SK-N-SH (cell line): ENCODE data around the gene COL23A1. TPM values are rescaled to one million over a fixed set of nuclear protein-coding genes. Genes with fewer than 3 reads are reported as not detected.

Experiments
- CTCF ChIA-PET: fragments of 300-600, 350-600 bp; formaldehyde crosslinking; extraction: SDS; loops from one replicate; lab custom pipeline; 2021; lab: Yijun Ruan, JAX
- POLR2A ChIA-PET: fragments of 350-600 bp; sonication (Branson Sonifier 250); formaldehyde crosslinking; extraction: SDS; loops from one replicate; lab custom pipeline; 2020; ENCODE audit warnings: antibody characterized with exemption, inconsistent platforms; lab: Yijun Ruan, JAX
- DNase-seq: peaks from one replicate; pipeline ENCODE4 v3.0.0; 2012
- H2AFZ ChIP-seq: fragments of 200-600 bp; sonication (generic); 2 replicates; pipeline ENCODE4 v1.8.1; 2016; ENCODE audit warnings: antibody characterized with exemption, mild to moderate bottlenecking, low read depth
- H3F3A ChIP-seq: fragments of 200-600 bp; sonication (generic); replicated peaks from 2 replicates; pipeline ENCODE3; 2016; ENCODE audit warnings: antibody characterized with exemption, mild to moderate bottlenecking; ENCODE audit not compliant: insufficient read depth
- H3K27ac ChIP-seq, 2 experiments: fragments of 200-500 bp in 1 of 2; fragments of 200-600 bp in 1 of 2; sonication (Bioruptor generic) in 1 of 2; sonication (generic), shearing (Covaris generic) in 1 of 2; 2 replicates each; pipeline versions ENCODE4 v1.5.1 to v1.6.1; 2014 to 2016; ENCODE audit warnings: low read depth in 2 of 2, inconsistent platforms in 1 of 2, low read length in 1 of 2, mild to moderate bottlenecking in 1 of 2, mixed read lengths in 1 of 2
- H3K27me3 ChIP-seq: fragments of 200-600 bp; sonication (generic), shearing (Covaris generic); 2 replicates; pipeline ENCODE4 v1.6.1; 2016; ENCODE audit warnings: mixed run types; ENCODE audit not compliant: insufficient read depth
- H3K36me3 ChIP-seq, 2 experiments: fragments of 200-500 bp in 1 of 2; fragments of 200-600 bp in 1 of 2; sonication (Bioruptor generic) in 1 of 2; sonication (generic) in 1 of 2; replicated peaks in 1 of 2; 2 replicates each; pipeline versions ENCODE3 to v1.5.1; 2014 to 2016; ENCODE audit warnings: low read length in 1 of 2, mild to moderate bottlenecking in 1 of 2; ENCODE audit not compliant: insufficient read depth in 2 of 2, control insufficient read depth in 1 of 2
- H3K4me1 ChIP-seq, 2 experiments: fragments of 200-500 bp in 1 of 2; fragments of 200-600 bp in 1 of 2; sonication (Bioruptor generic) in 1 of 2; sonication (generic), shearing (Covaris generic) in 1 of 2; 2 replicates each; pipeline versions ENCODE4 v1.5.1 to v1.6.1; 2014 to 2016; ENCODE audit warnings: low read depth in 1 of 2, low read length in 1 of 2, mixed run types in 1 of 2; ENCODE audit not compliant: insufficient read depth in 2 of 2, control insufficient read depth in 1 of 2
- H3K4me2 ChIP-seq: fragments of 200-600 bp; sonication (generic), shearing (Covaris generic); 2 replicates; pipeline ENCODE4 v1.6.1; 2017; ENCODE audit warnings: mixed run types
- H3K4me3 ChIP-seq, 2 experiments: fragments of 200-500 bp in 1 of 2; fragments of 200-600 bp in 1 of 2; sonication (Bioruptor generic) in 1 of 2; sonication (generic), shearing (Covaris generic) in 1 of 2; 2 replicates each; pipeline versions ENCODE4 v1.5.1 to v1.8.1; 2014 to 2016; ENCODE audit warnings: low read depth in 2 of 2, inconsistent platforms in 1 of 2, low read length in 1 of 2, mild to moderate bottlenecking in 1 of 2, mixed read lengths in 1 of 2, moderate library complexity in 1 of 2
- H3K79me2 ChIP-seq: fragments of 200-600 bp; sonication (generic); 2 replicates; pipeline ENCODE4 v1.8.1; 2017; ENCODE audit warnings: mild to moderate bottlenecking; ENCODE audit not compliant: insufficient read depth
- H3K9ac ChIP-seq: fragments of 200-600 bp; sonication (generic); 2 replicates; pipeline ENCODE4 v1.6.1; 2017; ENCODE audit warnings: mixed run types
- H3K9me2 ChIP-seq: fragments of 200-600 bp; sonication (generic); 2 replicates; pipeline ENCODE4 v1.6.1; 2017; ENCODE audit warnings: mixed run types
- H3K9me3 ChIP-seq: fragments of 200-600 bp; sonication (generic); 2 replicates; pipeline ENCODE4 v1.6.1; 2017; ENCODE audit warnings: mixed run types, mild to moderate bottlenecking, moderate library complexity
- H4K20me1 ChIP-seq: fragments of 200-600 bp; sonication (generic); 2 replicates; pipeline ENCODE4 v1.6.1; 2017; ENCODE audit warnings: mild to moderate bottlenecking, mixed run types; ENCODE audit not compliant: insufficient read depth
- ELF1 ChIP-seq: IDR thresholded peaks from 2 replicates; pipeline ENCODE4 v1.4.0; 2012
- EZH2phosphoT487 ChIP-seq: fragments of 200-600 bp; sonication (generic); IDR thresholded peaks from 2 replicates; pipeline ENCODE4 v1.6.1; 2017; ENCODE audit warnings: low read depth, mixed run types, mild to moderate bottlenecking, antibody characterized with exemption, moderate library complexity, borderline replicate concordance
- FOXJ3 ChIP-seq: sonication (generic); formaldehyde crosslinking; IDR thresholded peaks from 2 replicates; pipeline ENCODE4 v1.5.1; 2020; ENCODE audit warnings: mild to moderate bottlenecking, missing genetic modification reagents
- GATA2 ChIP-seq: sonication (generic); formaldehyde crosslinking; IDR thresholded peaks from 2 replicates; pipeline ENCODE4 v1.5.0; 2020; ENCODE audit warnings: mild to moderate bottlenecking, missing genetic modification reagents
- JUND ChIP-seq: IDR thresholded peaks from 2 replicates; pipeline ENCODE4 v1.4.0; 2012
- MAX ChIP-seq: IDR thresholded peaks from 2 replicates; pipeline ENCODE4 v1.4.0; 2012; ENCODE audit warnings: low read depth
- MEF2A ChIP-seq: IDR thresholded peaks from 2 replicates; pipeline ENCODE4 v1.4.0; 2012; ENCODE audit warnings: low read depth, borderline replicate concordance
- NFIC ChIP-seq: IDR thresholded peaks from 2 replicates; pipeline ENCODE4 v1.4.0; 2012; ENCODE audit warnings: borderline replicate concordance
- NRF1 ChIP-seq: IDR thresholded peaks from 2 replicates; pipeline ENCODE4 v1.6.1; 2012; ENCODE audit warnings: low read depth, mild to moderate bottlenecking, low read length
- PBX3 ChIP-seq: IDR thresholded peaks from 2 replicates; pipeline ENCODE4; 2012
- RAD21 ChIP-seq: IDR thresholded peaks from 2 replicates; pipeline ENCODE4 v1.6.1; 2012; ENCODE audit warnings: mild to moderate bottlenecking, low read length
- RCOR1 ChIP-seq: fragments of 150-350 bp; IDR thresholded peaks from 2 replicates; pipeline ENCODE4 v1.6.1; 2017; ENCODE audit warnings: antibody characterized with exemption, low read length
- RXRA ChIP-seq: IDR thresholded peaks from 2 replicates; pipeline ENCODE4 v1.4.0; 2012; ENCODE audit warnings: low read depth, mild to moderate bottlenecking, borderline replicate concordance
- SMC3 ChIP-seq: IDR thresholded peaks from 2 replicates; pipeline ENCODE4 v1.6.1; 2012; ENCODE audit warnings: low read depth, low read length, improper control_type of control experiment
- TCF12 ChIP-seq: IDR thresholded peaks from 2 replicates; pipeline ENCODE4 v1.4.0; 2012
- TEAD4 ChIP-seq: IDR thresholded peaks from 2 replicates; pipeline ENCODE4 v1.4.0; 2012; ENCODE audit warnings: mild to moderate bottlenecking, borderline replicate concordance; ENCODE audit not compliant: insufficient read depth
- USF1 ChIP-seq: IDR thresholded peaks from 2 replicates; pipeline ENCODE4 v1.4.0; 2012; ENCODE audit warnings: low read depth, borderline replicate concordance
- USF2 ChIP-seq: fragments of 150-350 bp; IDR thresholded peaks from 2 replicates; pipeline ENCODE4 v1.6.1; 2017; ENCODE audit warnings: antibody characterized with exemption, low read length, low read depth, borderline replicate concordance
- WGBS: methylation state at CpG from one replicate; pipeline ENCODE4 v1.1.6; 2017; ENCODE audit warnings: low lambda C conversion rate; 5-methylcytosine and 5-hydroxymethylcytosine counted together
- polyA plus RNA-seq, 3 experiments: library from polyadenylated mRNA; depleted of rRNA; stranded (reverse); fragments of >200 nt; gene quantifications; 2 replicates each; pipeline ENCODE4 v1.2.3, GENCODE V29; 2012

Gene COL23A1
- polyA plus RNA-seq, 1 of the 3 experiments (the other 2 are of a cell fraction) = 0.10 TPM

- POLR2A ChIA-PET = no interaction called here
- H4K20me1 ChIP-seq = no peaks in the 10 kb centered on the region
- H3K9me2 ChIP-seq = no peaks in the 10 kb centered on the region
- H3K4me2 ChIP-seq = no peak overlapping the region
- peaks cover 0 to 52% of the 10 kb centered on the region in 2 experiments; a peak in 1 of 4 replicates for H3K4me1 ChIP-seq
- H3F3A ChIP-seq = no peaks in the 10 kb centered on the region
- no peak overlapping the region for H3K9ac ChIP-seq
- H3K4me3 ChIP-seq = no peak overlapping the region
- peak; percentile 33 for DNase-seq
- H3K27ac ChIP-seq = peak overlapping the region in 1 of 2 experiments; percentile 93; a peak in 1 of 4 replicates
- H3K9me3 ChIP-seq = no peaks in the 10 kb centered on the region
- no peaks in the 10 kb centered on the region for H3K36me3 ChIP-seq
- CTCF ChIA-PET = interaction anchor here (1.0 to 1.3 kb wide), 4 partner anchors 22 to 121 kb away, joined by 3 read pairs; no protein-coding TSS in a partner anchor
- H3K27me3 ChIP-seq = no peaks in the 10 kb centered on the region
- no peak overlapping the region for H2AFZ ChIP-seq
- 52% methylated on average over 11 of the region's 11 CpGs for WGBS
- H3K79me2 ChIP-seq = no peaks in the 10 kb centered on the region
- TF ChIP-seq NRF1 (no peak), GATA2 (no peak), RCOR1 (no peak), MEF2A (no peak), RAD21 (no peak), FOXJ3 (no peak), NFIC (no peak), MAX (no peak), TEAD4 (no peak), RXRA (no peak), JUND (no peak), TCF12 (no peak), ELF1 (no peak), SMC3 (no peak), USF1 (no peak), PBX3 (no peak), USF2 (no peak), EZH2phosphoT487 (no peak)
Observed at GRCh38 chr5:178429491-178430185, 160.6 kb downstream of the COL23A1 start.
